GM04503 (cell line): ENCODE data around the gene PPM1H.
A peak's percentile ranks its signal among the peaks of the same experiment; 100 is the strongest.
"Not testable (repeated sequence)": the region's sequence is repeated elsewhere in the genome, so short reads cannot be mapped to it uniquely, and the experiment has no call there.

Source experiments
- DNase-seq: peaks from one replicate; pipeline ENCODE4 v3.0.0-alpha.2; 2012; ENCODE audit warnings: low read depth

Gene PPM1H, protein sequence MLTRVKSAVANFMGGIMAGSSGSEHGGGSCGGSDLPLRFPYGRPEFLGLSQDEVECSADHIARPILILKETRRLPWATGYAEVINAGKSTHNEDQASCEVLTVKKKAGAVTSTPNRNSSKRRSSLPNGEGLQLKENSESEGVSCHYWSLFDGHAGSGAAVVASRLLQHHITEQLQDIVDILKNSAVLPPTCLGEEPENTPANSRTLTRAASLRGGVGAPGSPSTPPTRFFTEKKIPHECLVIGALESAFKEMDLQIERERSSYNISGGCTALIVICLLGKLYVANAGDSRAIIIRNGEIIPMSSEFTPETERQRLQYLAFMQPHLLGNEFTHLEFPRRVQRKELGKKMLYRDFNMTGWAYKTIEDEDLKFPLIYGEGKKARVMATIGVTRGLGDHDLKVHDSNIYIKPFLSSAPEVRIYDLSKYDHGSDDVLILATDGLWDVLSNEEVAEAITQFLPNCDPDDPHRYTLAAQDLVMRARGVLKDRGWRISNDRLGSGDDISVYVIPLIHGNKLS

DNA sequence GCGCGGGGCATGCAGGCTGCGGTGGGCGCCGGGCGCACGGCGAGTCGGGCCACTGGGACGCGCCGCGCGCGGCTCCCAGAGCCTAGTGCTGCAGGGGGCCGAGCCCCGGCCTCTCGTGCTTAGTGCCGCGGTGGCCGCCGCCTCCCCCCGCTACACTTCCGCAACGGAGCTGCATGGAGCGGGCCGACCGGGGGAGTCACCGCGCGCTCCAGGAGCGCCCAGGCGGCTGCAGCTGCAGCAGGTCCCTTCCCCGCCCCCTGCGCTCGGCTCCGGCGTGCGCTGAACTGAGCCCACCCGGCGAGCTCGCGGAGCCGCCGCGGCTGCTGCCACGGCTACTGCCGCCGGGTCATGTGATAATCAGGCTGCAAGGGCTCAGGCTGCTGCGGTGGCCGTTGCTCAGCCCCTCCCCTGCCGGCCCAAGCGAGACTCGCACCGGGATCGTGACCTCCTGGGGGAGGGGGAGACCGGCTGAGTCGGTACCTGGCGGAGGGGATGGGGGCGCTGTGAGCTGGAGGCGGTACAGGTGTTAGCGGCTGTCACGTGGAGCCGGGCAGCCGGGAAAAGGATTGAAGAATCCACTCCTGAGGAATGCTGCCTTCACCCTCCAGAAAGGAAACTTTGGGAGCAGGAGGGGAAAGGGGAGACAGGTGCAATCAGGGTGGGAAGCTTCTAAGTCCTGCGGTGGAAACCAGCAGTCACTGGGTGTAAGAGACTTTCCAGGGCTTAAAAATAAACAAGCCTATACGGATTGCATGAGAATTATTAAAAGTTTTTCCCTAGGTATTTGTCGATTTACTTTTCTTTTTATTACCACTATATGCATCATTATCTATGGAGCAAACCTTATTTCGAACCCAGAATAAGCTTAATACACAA is at the start of gene PPM1H:
Gene PPM1H (minus strand): TSS at position 352 of the 876 bp plus-strand sequence. CDS start 414 bp downstream, outside the sequence.
- DNase-seq: no peak

DNA sequence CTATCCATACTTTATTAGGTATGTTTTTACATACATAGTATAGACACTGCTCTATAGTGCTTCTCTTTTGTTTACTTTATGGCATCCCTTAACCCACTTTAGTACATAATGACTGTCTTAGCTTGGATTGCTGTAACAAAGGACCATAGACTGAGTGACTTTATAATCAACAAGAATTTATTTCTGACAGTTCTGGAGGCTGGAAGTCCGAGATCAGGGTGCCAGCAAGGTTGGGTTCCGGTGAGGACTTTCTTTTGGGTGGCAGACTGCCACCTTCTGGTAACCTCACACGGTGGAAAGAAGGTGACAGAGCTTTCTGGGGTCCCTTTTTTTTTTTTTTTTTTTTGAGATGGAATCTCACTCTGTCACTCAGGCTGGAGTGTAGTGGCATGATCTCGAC is 48.6 kb upstream of the PPM1H start:
- no peak for DNase-seq

DNA sequence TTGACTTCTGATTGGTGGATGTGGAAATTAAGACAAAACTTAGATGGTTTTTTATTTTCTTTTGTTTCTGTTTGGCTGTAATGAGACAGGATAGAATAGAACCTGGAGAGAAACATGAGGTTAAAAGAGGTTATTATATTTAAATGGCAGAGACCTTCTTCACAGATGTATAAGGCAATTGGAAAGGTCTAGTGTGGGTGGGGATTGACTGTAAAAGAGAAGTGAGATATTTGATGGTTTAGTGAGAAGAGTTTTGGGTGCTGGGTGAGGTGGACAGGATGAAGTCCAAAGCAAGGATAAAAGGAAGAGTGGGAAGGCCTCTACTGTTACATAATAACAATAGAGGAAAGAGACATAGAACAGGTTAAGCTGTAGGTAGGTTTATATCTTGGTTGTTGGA is 43.8 kb upstream of the PPM1H start:
- no peak for DNase-seq

DNA sequence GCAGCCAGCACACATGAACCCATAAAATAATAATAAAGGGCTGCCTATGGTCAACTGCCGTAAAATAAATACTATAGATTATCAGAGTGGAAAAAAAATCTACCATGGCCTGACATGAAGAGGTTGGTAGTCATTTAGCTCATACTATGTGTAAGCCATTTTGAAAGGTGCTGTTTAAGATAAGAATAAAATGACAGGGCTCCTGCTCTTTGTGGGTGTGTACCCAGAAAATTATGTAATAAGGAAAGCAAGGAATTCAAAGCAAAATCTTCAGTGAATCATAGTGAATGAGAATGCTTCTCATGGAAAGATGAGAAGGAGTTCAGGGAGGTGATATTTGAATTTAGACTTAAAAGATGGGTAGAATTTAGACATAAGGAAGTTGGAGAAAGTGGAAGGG is 42.9 kb upstream of the PPM1H start:
- no peak for DNase-seq

DNA sequence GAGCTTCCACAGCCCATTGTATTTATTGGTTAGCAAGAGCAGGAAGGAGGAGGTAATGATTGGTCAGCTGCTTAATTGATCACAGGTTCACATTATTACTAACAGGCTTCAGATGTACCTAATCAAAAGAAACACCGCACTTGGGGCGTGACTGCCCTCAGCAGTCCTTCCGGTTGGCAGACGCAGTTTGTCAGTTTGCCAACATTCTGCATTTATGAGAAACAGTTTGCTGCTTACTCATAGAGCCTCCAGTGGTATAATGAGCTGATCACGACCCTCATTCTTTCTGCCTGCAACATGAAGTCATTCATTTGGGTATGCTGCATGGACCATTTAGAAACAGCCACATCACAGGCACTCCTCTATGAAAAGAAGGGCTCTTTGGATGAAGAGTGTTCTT is 42.5 kb upstream of the PPM1H start:
- DNase-seq: peak; percentile 3

DNA sequence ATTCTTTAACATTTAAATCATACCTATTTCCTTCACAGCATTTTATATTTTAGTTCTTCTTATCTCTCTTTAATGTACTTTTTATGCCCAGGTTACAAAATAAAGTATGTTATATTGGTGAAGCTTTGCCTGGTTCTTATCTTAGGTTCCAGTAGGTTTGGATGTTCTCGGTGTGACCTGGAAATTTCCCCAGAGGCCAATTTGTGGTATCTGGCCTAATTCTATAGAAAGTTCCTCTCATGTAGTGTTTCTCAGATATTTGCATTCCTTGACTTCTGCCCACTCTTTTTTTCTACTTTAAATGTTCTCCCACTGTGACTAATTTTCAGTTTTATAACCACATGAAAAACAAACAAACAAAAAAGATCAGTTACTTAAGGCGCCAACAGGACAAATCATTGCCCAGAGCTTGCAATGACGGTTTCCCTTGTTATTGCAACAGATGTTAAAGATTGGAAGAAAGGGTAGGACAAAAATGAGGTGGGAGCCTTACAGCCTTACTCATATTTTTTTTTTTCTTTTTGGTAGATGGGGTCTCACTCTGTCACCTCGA is 41.2 kb upstream of the PPM1H start:
- no peak for DNase-seq

DNA sequence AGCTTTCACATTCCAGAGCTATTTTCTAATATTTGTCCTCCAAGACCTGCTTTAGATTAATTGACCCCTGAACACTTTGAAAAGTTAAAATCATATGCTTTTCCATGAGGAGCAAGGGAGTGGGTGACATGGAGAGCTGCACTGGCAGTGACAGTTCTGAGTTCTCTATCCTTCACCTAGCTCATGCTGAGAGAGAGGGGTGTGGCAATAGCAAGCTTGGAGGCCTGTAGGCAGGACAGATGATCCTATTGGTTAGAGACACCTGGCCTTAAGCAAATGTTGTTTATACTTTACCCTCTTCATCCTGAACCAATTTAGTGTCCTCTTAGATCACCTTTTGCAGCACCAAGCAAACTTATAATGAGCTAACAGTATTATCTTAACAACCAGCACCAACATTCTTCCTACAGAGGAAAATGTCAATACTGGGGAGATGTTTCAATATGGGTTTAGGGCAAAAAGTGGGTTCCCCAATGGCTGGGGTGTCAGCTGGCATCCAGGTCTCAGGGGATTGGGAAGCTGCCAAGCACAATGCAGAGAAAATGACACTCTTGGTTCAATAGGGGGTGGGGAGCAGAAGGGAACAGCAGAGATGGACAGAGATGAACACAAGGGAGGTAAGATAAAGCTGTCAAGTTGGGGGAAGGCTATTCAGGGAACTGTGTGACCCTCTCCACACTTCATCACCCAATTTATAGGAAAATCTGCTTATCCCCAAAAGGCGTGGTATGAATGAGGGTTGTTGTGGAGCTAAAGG is 37.0 kb upstream of the PPM1H start:
- DNase-seq: no peak

DNA sequence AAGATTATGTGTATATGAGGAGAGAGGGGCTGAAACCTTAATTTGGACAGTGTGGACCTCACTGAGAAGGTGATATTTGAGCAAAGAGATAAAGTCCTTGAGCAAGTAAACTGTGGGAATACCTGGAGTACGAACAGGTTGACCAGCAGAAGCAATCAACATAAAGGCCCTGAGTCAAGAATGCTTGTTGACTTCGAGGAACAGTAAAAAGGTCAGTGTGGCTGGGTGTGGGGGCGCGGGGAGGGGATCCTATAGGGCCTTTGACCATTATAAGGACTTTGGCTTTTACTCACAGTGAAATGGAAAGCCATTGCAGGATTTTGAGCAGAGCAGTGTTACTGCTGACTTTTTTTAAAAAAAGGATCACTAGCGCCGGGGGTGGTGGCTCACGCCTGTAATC is 34.7 kb upstream of the PPM1H start:
- DNase-seq: no peak

DNA sequence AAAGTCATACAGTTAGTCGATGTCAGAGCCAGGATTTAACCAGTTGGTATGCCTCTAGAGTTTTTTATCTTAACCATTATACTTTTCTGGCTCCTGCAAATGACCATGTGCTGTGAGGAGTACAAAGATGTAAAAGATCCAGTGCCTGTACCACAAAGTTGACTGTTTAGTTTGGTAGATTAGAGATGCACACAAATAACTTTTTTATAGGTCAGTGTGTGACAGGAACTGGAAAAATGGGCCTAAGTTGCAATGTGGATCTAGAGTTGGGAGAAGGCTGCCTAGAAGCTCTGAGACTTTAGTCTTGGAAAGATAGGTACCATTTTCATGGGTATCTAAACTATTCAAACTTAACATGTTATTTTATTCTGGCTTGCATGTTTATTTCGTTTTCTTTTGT is 32.8 kb upstream of the PPM1H start:
- no peak for DNase-seq

DNA sequence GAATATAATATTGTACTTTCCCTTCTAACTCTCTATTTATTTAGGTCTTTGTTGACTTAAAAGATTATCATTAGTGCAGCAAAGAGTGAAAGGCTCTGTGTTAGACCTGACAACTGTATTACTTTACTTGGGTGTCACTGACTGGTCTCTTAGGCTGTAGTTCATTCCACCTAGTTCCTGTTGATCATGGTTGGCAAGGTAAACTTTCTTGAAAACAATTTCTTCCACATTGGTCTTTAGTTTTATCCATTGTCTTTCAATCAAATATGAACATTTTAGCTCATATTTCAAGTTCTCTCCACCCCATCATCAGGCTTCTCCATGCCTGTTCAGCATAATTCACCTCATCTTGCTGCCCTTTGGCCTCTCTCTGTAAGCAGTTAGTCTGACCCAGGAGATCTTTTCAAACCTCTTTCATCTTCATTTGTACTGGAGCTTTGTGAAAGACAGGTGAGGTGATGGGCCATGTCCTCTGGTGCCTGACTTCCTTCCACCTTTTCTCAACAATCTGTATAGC is 32.1 kb upstream of the PPM1H start:
- DNase-seq: no peak

DNA sequence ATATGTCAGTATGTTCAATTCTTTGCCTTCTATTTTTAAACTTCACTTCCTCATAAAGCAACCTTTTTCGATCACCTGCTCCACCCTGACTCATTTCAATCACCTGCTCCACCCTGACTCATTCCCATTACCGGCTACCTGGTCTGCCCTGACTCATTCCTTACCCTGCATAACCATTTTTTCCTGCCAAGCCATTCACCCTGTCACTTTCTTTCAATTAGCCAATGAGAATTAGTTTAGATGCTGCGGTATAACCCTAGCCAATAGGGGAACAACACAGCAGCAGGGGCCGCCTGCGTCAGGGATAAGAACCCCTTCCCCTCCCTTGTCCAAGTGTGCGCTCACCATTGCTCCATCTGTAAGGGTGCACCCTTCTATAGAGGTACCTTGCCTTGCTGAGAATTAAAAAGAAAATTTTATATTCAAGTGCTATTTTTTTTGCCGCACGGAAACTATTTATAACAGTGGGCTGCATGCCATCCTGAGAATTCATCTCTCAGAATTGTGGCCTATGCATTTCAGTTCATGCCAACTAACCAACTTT is 31.6 kb upstream of the PPM1H start:
- not testable (repeated sequence) for DNase-seq

DNA sequence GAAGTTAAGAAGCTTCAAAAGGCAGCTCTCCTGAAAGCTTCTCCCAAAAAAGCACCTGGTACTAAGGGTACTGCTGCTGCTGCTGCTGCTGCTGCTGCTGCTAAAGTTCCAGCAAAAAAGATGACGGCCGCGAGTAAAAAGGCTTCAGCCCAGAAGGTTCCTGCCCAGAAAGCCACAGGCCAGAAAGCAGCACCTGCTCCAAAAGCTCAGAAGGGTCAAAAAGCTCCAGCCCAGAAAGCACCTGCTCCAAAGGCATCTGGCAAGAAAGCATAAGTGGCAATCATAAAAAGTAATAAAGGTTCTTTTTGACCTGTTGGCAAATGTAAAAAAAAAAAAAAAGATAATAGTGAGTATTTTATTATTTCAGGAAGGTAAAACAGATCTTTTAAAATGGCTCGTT is 30.8 kb upstream of the PPM1H start:
- not testable (repeated sequence) for DNase-seq

DNA sequence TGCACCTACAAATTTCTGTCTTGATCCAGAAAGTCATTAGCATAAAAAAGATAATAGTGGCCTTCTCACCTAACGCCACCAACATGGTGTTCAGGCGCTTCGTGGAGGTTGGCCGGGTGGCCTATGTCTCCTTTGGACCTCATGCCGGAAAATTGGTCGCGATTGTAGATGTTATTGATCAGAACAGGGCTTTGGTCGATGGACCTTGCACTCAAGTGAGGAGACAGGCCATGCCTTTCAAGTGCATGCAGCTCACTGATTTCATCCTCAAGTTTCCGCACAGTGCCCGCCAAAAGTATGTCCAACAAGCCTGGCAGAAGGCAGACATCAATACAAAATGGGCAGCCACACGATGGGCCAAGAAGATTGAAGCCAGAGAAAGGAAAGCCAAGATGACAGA is 30.3 kb upstream of the PPM1H start:
- not testable (repeated sequence) for DNase-seq

DNA sequence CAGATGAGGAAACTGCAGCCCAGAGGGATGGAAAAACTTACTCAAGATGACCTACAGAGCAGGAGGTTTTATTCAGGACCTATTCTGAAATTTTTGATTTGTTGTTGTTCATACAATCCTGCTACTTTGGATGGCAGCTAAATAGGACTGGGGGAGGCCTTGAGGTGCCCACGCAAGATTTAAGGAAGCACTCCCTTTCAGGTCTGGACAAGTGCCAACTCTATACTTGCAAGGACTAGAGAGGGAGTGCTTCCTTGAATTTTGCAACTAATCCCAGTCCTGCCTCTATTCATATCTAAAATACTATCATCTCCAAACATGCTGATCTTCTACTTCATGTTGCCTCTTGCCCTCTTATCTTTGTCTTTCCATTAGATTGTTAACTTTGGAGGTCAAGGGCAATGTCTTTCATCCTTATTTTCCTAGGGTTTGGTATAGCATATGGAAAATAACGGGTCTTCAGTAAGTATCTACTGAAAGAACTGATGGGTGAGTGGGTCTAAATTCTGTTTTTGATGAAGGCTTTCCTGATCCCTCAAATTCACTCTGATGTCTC is 28.6 kb upstream of the PPM1H start:
- DNase-seq: no peak

DNA sequence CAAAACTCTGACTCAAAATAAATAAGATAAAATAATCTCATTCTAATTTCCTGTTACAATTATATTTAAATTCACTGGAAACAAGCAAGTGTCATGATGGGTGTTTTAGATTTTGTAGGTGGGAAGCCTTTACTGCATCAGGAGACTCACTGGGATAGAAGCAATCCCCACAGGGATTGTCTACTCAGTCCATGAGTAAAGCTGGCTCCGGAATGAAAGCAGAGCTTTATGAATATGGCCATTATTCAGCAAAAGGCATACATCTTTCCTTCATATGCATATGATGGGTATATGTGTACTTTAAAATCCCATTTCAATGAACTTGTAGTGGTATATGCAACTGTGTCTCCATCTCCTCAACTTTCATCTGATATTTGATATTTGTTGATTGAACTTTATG is 25.4 kb upstream of the PPM1H start:
- DNase-seq: no peak

DNA sequence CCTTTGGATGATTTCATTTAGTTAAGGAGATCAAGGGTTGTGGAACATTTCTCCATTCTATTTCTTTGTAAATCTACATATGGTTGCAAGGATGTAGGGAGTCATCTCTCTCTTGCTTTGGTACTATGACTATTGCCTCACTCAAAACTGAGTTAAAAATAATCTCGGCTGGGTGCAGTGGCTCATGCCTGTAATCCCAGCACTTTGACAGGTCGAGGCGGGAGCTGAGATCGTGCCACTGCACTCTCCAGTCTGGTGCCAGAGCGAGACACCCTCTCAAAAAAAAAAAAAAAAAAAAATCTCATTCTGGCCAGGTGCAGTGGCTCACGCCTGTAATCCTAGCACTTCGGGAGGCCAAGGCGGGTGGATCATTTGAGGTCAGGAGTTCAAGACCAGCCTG is 24.8 kb upstream of the PPM1H start:
- DNase-seq: no peak

DNA sequence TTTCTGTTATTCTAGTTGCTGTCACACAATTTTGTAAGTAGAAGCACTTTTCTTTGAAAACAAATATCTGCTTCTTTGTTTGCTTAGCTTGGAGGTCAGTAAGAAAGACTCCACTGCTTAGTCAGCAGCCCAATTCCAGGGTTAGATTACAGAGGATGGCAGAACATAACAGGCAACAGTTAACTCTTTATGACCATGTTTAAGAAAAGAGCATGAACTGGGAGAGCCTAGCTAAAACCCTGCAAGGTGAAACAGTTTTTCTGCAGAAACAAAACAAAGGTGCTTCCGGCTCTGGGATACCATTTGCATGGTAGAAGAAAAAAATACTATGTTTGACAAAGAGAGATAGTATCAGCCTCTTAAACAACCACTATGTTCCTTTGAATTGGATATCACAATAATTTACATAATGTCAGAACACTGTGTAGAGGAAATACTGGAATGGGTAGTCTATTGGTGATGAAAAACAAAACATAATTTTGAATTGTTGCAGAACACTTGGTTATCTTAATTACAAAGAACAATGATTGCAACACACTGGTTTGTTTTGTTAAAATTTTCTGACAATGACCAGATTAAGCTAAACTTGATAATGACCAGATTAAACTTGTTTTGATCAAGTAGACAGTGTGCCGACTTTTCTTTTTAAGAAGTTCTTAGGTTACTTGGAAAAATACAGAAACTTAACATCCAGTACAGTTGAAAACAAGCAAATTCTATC is 22.4 kb upstream of the PPM1H start:
- no peak for DNase-seq

DNA sequence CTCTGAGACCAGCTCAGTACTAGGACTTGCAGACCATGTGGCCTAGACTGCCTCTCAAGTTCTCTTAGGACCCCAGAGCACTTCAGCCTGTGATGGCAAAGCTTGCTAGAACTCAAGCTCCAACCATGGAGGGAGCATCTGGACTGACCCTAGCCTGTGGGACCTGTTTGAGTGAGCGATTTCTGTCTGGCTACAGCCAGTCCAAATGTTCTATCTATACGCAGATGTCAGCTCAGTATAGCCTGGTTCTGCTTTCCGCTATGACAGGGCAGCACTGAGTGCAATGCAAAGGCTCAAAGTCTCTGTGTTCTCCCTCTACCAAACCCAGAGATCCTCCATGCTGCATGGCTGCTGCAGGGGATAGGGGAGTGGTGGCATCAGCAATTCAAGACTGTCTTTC is 20.7 kb upstream of the PPM1H start:
- no peak for DNase-seq

DNA sequence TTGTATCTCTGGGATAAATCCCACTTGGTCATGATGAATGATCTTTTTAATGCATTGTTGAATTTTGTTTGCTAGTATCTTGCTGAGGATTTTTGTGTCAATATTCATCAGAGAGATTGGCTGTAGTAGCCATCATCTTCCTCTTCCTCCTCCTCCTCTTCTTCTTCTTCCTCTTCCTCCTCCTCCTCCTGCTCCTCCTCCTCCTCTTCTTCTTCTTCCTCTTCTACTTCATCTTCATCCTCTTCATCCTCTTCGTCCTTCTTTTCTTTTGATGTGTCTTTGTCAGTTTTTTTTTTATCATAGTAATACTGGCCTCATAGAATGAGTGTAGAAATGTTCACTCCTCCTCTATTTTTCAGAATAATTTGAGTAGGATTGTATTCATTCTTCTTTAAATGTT is 15.4 kb upstream of the PPM1H start:
- DNase-seq: no peak

DNA sequence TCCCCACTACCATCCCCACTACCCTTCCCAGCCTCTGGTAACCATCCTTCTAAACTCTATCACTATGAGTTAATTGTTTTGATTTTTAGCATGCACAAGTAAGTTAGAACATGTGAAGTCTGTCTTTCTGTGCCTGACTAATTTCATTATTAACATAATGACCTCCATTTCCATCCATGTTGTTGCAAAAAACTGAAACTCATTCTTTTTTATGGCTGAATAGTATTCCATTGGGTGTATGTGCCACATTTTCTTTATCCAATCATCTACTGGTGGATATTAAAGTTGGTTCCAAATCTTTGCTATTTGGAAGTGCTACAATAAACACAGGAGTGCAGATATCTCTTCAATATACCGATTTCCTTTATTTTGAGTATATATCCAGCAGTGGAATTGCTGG is 13.2 kb upstream of the PPM1H start:
- no peak for DNase-seq
